ENCODE data around the gene NR6A1. TPM values are rescaled to one million over a fixed set of nuclear protein-coding genes. Genes with fewer than 3 reads are reported as not detected.

Gene NR6A1
- total and polyA plus RNA-seq, 2 of the 13 experiments (the other 11 are each of a cell fraction or from before 2014, with no cell fraction given), result 28.1 to 31.5 TPM

DNA sequence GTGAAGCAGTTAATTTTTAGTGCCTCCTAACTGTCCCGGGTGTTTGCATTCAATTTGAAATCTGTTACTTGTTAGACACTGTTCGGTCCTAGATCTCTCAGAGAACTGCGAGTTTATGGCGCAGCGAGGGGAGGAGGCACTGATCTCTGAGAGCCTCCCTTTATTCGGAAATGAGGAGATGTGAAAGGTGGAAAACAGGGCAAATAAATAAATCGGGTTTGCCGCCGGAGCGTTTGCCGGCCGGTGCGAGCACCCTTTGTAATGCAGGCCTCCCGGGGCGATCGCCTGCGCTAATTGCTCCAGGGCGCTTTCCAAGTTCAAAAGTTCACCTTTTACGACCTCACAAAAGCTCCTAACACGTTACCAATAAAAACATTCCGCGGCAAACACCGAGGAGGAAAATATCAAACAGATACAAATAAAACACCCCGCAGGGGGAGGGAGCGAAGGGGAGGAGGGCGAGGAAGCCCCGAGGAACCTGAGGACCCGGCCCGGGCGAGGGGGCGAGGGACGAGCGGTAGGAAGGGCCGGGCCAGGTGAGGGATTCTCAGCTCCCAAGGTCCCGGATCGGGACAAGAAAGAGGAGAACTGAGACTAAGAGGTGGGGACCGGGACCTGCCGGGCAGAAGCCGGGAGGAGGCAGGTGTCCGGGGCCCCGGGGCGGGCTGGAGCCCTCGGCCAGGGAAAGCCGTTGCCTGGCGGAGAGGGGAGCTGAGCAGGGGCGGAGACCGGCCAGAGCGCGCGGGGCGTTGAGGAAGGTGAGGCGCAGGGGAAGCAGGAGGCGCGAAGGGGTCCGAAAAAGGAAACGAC, 1.4 kb downstream of the NR6A1 start (continued):
- TF ChIP-seq SNAPC4 (CRISPR knock-in tag; IDR thresholded peaks at IDR 0.05) (0 out of 2 replicates have a peak, but pooled peaks have one; percentile 33), SALL1 (CRISPR knock-in tag; IDR thresholded peaks at IDR 0.05) (peak; percentile 3; the same call in 1 of the 2 replicates), ZNF761 (CRISPR knock-in tag; conservative IDR thresholded peaks at IDR 0.05) (no peak), ZNF33A (CRISPR knock-in tag; IDR thresholded peaks at IDR 0.05; ENCODE audit: borderline replicate concordance) (no peak)
- TF ChIP-seq, protein P1, sequence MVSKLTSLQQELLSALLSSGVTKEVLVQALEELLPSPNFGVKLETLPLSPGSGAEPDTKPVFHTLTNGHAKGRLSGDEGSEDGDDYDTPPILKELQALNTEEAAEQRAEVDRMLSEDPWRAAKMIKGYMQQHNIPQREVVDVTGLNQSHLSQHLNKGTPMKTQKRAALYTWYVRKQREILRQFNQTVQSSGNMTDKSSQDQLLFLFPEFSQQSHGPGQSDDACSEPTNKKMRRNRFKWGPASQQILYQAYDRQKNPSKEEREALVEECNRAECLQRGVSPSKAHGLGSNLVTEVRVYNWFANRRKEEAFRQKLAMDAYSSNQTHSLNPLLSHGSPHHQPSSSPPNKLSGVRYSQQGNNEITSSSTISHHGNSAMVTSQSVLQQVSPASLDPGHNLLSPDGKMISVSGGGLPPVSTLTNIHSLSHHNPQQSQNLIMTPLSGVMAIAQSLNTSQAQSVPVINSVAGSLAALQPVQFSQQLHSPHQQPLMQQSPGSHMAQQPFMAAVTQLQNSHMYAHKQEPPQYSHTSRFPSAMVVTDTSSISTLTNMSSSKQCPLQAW (CRISPR knock-in tag; IDR thresholded peaks at IDR 0.05), result no peak
- TF ChIP-seq, protein P2, sequence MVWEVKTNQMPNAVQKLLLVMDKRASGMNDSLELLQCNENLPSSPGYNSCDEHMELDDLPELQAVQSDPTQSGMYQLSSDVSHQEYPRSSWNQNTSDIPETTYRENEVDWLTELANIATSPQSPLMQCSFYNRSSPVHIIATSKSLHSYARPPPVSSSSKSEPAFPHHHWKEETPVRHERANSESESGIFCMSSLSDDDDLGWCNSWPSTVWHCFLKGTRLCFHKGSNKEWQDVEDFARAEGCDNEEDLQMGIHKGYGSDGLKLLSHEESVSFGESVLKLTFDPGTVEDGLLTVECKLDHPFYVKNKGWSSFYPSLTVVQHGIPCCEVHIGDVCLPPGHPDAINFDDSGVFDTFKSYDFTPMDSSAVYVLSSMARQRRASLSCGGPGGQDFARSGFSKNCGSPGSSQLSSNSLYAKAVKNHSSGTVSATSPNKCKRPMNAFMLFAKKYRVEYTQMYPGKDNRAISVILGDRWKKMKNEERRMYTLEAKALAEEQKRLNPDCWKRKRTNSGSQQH (CRISPR knock-in tag; IDR thresholded peaks at IDR 0.05; ENCODE audit: low read depth), result 0 out of 2 replicates have a peak, but pooled peaks have one; percentile 6
- TF ChIP-seq, protein P3, sequence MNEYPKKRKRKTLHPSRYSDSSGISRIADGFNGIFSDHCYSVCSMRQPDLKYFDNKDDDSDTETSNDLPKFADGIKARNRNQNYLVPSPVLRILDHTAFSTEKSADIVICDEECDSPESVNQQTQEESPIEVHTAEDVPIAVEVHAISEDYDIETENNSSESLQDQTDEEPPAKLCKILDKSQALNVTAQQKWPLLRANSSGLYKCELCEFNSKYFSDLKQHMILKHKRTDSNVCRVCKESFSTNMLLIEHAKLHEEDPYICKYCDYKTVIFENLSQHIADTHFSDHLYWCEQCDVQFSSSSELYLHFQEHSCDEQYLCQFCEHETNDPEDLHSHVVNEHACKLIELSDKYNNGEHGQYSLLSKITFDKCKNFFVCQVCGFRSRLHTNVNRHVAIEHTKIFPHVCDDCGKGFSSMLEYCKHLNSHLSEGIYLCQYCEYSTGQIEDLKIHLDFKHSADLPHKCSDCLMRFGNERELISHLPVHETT (CRISPR knock-in tag; conservative IDR thresholded peaks at IDR 0.05), result no peak
- TF ChIP-seq, protein P4, sequence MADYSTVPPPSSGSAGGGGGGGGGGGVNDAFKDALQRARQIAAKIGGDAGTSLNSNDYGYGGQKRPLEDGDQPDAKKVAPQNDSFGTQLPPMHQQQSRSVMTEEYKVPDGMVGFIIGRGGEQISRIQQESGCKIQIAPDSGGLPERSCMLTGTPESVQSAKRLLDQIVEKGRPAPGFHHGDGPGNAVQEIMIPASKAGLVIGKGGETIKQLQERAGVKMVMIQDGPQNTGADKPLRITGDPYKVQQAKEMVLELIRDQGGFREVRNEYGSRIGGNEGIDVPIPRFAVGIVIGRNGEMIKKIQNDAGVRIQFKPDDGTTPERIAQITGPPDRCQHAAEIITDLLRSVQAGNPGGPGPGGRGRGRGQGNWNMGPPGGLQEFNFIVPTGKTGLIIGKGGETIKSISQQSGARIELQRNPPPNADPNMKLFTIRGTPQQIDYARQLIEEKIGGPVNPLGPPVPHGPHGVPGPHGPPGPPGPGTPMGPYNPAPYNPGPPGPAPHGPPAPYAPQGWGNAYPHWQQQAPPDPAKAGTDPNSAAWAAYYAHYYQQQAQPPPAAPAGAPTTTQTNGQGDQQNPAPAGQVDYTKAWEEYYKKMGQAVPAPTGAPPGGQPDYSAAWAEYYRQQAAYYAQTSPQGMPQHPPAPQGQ (CRISPR knock-in tag; IDR thresholded peaks at IDR 0.05; ENCODE audit: borderline replicate concordance), result no peak
